Epidermal melanocyte (primary cell): ENCODE results near the gene RWDD2A.
"Not testable (repeated sequence)": the region's sequence is repeated elsewhere in the genome, so short reads cannot be mapped to it uniquely, and the experiment has no call there.

Experiments used
- DNase-seq: peaks from one replicate; pipeline ENCODE4 v3.0.0; 2011; ENCODE audit warnings: low spot score; ENCODE audit not compliant: insufficient read length

Gene RWDD2A

GRCh38 chr6:83192871-83193746 lies at the start of gene RWDD2A, which contains the start of gene PGM3:
Gene RWDD2A (plus strand): TSS chr6:83193357. CDS start chr6:83194452, 1,095 bp downstream.
Gene PGM3 (minus strand): TSS chr6:83193265. CDS start chr6:83191012, 2,253 bp downstream.
- DNase-seq, result peak; percentile 92

DNA sequence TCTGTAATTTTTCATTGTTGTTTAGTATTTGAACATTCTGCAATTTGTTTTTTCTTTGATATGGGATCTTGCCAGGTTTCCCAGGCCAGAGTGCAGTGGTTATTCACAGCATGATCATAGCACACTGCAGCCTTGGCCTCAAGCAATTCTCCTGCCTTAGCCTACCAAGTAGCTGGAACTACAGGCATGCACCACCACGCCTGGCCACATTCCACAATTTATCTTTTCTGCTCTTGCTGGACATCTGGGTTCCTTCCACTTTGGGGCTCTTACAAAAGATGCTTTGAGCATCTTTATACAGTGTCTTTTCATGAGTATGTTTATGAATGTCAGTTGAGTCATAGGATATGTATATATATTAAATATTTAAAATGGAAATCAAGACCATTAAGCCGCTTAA lies 42.0 kb upstream of the RWDD2A start:
- DNase-seq, result no peak

DNA sequence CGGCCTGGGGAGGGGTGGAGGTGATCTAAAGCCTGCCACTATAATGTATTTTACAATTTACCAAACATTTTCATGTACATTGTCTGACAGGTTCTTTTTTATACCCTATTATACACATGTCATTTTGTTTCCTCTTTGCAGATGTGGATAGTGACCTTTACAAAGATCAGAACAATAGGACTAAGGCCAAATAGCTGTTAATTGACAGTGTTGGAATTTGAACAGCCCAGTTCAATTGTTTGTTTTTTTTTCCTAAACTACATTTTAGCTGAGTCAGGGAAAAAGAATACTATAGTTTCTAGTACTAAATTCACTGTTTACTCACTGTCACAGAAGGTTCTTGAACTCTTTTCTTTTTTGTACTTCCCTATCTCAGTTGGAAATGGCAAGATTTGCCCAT lies 40.2 kb upstream of the RWDD2A start:
- no peak for DNase-seq

- DNase-seq, result no peak
These were observed 39.2 kb upstream of the RWDD2A start for GRCh38 chr6:83153883-83154521.

DNA sequence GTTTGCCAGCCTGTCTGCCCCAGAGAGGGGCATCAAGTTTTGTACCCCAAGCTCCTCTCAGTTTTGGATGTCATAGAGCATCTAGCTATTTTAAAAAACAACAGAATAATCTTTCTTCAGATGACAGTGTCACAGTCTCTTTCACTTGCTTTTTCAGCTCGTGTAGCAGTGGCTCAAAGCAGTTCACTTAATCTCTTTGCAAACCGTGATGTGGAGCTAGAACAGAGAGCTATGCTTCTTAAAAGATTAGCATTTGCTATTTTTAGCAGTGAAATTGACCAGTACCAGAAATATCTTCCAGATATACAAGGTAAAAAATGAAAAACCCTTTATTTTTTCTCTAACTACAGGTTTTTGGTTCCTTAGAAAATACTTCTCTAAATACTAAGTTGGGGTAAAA lies 37.4 kb upstream of the RWDD2A start:
- no peak for DNase-seq

DNA sequence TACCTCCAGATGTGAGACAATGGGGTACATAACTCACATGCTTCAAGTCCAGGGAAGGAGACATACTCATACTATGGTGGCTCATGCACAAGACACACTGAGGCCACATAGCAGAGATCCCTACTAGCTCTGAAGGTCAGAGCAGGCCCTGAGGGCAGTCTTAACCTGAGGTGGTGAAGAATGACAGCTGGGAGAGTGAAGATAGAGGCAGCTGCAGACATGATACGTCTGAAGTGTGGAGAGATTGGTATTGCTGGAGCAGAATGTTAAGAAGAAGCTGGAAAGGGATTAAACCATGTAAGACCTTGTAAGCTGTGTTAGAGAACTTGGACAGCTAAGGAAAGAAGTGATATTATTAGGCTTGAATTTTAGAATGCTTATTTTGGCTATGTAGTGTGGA lies 33.0 kb upstream of the RWDD2A start:
- DNase-seq, result no peak

- DNase-seq, result no peak
These were observed 25.4 kb upstream of the RWDD2A start for GRCh38 chr6:83167726-83168278.

DNA sequence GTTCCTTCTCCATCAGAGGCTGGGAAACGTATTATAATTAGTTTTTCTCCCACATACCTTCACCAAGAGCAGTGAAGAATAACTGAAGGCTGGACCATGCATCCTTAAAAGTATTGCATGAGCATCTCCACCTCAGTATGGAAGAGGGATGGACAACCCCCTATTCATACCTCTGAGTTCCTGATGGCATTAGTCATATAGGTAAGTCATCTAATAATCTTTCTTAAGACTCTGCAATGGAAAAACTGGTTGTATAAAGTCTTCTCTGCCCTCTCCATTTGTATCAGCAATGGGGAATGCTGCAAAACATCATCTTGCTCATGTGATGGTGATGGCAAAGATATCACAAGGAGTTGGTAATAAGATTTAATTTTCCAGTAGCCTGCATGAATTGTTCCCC lies 24.6 kb upstream of the RWDD2A start:
- no peak for DNase-seq

DNA sequence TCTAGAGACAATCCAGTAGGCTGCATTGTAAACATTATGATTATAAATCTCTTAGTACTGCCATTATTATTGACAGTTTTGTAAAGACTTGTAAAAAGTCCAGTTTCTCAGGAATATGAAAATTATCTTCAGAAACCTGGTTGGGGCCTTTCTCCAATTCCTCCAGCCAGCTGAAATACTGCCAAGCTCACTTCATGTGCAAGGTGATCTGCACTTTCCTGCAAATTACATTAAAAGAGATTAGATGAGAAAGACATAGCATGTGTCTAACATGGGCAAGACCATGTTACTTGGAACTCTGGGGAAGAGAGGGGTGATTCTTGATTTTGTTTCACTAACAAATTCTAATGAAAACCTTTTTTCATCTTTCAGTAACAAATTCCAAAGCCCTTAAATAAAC lies 24.1 kb upstream of the RWDD2A start:
- no peak for DNase-seq

- no peak for DNase-seq
These were observed 23.6 kb upstream of the RWDD2A start for GRCh38 chr6:83169511-83169910.

- DNase-seq, result no peak
These were observed 16.9 kb upstream of the RWDD2A start for GRCh38 chr6:83176246-83176645.

DNA sequence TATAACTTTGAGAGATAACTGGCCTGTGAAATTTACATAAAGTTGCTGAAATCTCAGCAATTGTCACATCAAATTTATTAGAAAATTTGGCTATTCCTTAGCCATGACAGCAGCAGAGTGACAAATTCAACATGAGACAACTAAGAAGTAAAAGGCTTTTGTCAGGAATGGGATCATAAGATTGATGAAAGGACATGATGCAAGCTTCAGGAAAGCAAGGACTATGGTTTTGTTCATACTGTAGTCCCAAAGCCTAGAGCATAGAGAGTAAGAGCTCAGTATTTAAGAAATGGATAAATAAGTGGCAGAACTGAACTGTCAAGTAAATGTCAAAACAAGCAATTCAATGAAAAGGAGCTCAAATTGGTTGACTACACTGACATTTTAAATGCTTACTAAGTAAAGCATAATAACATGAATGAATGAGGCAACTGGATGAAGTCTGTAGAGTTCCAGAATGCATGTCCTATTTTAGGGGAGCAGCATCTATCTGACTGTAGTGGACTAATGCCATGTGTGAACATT lies 12.7 kb upstream of the RWDD2A start:
- no peak for DNase-seq

- no peak for DNase-seq
These were observed 11.0 kb upstream of the RWDD2A start for GRCh38 chr6:83182114-83182513.

- no peak for DNase-seq
These were observed 9.9 kb upstream of the RWDD2A start for GRCh38 chr6:83183082-83183828.

DNA sequence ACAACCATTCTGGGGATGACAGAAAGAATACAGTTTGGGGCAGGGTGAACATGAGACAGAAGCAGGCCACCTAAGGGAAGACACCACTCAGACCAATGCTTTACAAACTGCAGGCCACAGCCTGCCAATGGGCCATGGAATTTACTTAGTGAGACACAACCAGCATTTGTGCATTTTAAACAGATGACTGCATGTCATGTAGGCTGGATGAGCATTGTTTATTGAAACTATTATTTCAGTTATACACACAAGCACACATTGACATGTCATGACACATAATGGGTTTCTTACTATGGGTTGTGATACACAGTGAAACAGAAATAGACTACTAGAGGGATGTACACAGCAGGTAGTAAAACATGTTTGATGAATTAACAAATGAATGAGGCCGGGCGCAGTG lies 8.1 kb upstream of the RWDD2A start:
- DNase-seq, result no peak

- DNase-seq, result no peak
These were observed 4.7 kb upstream of the RWDD2A start for GRCh38 chr6:83188501-83188900.

DNA sequence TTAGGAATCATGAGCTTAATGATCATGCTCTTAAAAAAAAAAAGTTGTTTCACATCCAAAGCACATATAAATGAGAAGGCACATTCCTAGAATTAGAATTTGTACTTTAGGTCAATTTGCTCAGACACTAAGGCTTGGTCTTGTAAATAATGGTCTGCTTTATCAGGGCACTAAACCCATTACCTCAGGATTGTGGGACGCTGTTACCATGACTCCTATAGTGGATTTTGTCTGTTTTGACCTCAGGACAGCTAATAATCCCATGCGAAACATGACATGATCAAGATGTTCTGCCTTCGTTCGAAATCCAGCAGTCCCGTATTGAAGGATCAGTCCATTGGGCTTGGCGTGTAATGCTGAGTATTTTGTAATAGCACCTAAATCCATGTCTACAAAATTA lies 2.5 kb upstream of the RWDD2A start:
- no peak for DNase-seq

DNA sequence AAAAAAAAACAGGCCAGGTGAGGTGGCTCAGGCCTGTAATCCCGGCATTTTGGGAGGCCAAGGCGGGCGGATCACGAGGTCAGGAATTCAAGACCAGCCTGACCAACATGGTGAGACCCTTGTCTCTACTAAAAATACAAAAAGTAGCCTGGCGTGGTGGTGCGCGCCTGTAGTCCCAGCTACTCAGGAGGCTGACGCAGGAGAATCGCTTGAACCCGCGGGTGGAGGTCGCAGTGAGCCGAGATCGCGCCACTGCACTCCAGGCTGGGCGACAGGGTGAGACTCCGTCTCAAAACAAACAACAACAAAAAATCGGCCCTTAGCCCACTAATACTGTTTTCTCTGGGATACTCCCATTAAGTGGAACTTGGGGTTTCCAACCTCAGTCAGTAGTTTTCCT lies 1.2 kb upstream of the RWDD2A start:
- not testable (repeated sequence) for DNase-seq

DNA sequence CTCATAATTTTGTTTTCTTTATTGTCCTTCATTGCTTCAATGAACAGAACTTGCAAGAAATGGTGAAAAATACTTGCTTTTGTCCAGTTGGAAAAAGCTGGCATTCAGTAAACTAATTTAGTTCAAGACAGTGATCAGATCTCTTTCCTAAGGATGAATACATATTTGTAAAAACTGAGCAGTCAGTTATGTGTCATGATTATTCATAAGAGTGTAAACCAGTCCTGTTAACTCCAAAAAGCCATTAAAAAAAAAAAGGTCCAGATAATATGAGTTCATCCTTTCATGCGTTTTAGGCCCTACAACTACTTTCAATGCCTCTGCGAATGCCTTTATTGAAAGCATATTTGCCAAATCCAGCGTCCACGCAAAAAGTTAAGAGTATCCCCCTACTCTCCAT lies 701 bp upstream of the RWDD2A start:
- DNase-seq, result no peak

GRCh38 chr6:83193747-83194566 lies 800 bp downstream of the RWDD2A start:
- no peak for DNase-seq
